GM18505 (cell line): ENCODE data around the gene DYNC1H1.

Source experiments
- ATAC-seq: cut with Tn5 transposase; IDR thresholded peaks from one replicate; pipeline ENCODE4 v1.9.1; 2021; ENCODE audit not compliant: unreplicated experiment
- POLR2A ChIP-seq: IDR thresholded peaks from 4 replicates; pipeline ENCODE4 v1.6.1; 2011; ENCODE audit warnings: borderline replicate concordance; ENCODE audit not compliant: insufficient read depth, insufficient read length; ENCODE audit errors: extremely low read depth

Gene DYNC1H1

GRCh38 chr14:101964297-101965180, at the start of gene DYNC1H1:
DYNC1H1 (plus strand) TSS chr14:101964573; CDS start chr14:101964692, 119 bp downstream.
- TF ChIP-seq POLR2A, result peak; percentile 92
- ATAC-seq, result peak; percentile 83

- TF ChIP-seq POLR2A, result no peak
- ATAC-seq, result no peak
Observed at GRCh38 chr14:101915871-101916815, 48.2 kb upstream of the DYNC1H1 start.

GRCh38 chr14:101916816-101917412, 47.5 kb upstream of the DYNC1H1 start:
- no peak for ATAC-seq
- no peak for TF ChIP-seq POLR2A

GRCh38 chr14:101917413-101918017, 46.9 kb upstream of the DYNC1H1 start:
- no peak for TF ChIP-seq POLR2A
- no peak for ATAC-seq

GRCh38 chr14:101918065-101918989, 46.0 kb upstream of the DYNC1H1 start:
- no peak for TF ChIP-seq POLR2A
- ATAC-seq, result no peak

GRCh38 chr14:101920271-101920670, 44.1 kb upstream of the DYNC1H1 start:
- no peak for TF ChIP-seq POLR2A
- no peak for ATAC-seq

GRCh38 chr14:101922866-101923265, 41.5 kb upstream of the DYNC1H1 start:
- no peak for TF ChIP-seq POLR2A
- ATAC-seq, result no peak

GRCh38 chr14:101925152-101925551, 39.2 kb upstream of the DYNC1H1 start:
- TF ChIP-seq POLR2A, result no peak
- ATAC-seq, result no peak

- no peak for ATAC-seq
- TF ChIP-seq POLR2A, result no peak
Observed at GRCh38 chr14:101926085-101926484, 38.3 kb upstream of the DYNC1H1 start.

- no peak for ATAC-seq
- TF ChIP-seq POLR2A, result no peak
Observed at GRCh38 chr14:101926620-101927019, 37.8 kb upstream of the DYNC1H1 start.

GRCh38 chr14:101927859-101928258, 36.5 kb upstream of the DYNC1H1 start:
- TF ChIP-seq POLR2A, result no peak
- no peak for ATAC-seq

- no peak for ATAC-seq
- TF ChIP-seq POLR2A, result no peak
Observed at GRCh38 chr14:101928415-101928841, 35.9 kb upstream of the DYNC1H1 start.
